Cerebellar cortex (tissue), 1 donor: ENCODE data around the gene KCNH1.
A peak's percentile ranks its signal among the peaks of the same experiment; 100 is the strongest.

ENCODE experiments used
- DNase-seq: peaks from one replicate; pipeline ENCODE4 v3.0.0-alpha.2; 2015; ENCODE audit warnings: low spot score

Gene KCNH1

GRCh38 chr1:210711825-210712612, 421.9 kb downstream of the KCNH1 start:
- no peak for DNase-seq

DNA sequence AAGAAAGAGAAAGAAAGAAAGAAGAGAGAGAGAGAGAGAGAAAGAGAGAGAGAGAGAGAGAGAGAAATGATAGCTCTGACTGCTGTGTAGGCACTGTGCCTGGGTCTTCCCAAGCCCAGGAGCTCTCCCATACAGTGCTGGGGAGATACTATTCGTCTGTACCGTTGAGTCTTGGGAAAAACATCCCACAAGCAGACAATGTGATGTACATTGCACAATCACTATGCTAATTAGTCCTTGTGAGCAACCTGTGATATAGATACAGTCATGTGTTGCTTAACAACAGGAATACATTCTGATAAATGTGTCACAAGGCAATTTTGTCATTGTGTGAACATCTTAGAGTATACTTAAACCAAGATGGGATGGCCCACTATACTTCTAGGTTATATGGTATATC, 424.2 kb downstream of the KCNH1 start:
- no peak for DNase-seq

- no peak for DNase-seq
Measured at GRCh38 chr1:210707300-210708240, 426.4 kb downstream of the KCNH1 start.

GRCh38 chr1:210706246-210706645, 427.7 kb downstream of the KCNH1 start:
- no peak for DNase-seq

- DNase-seq = no peak
Measured at GRCh38 chr1:210705086-210705485, 428.9 kb downstream of the KCNH1 start.

- DNase-seq = no peak
Measured at GRCh38 chr1:210703593-210703992, 430.4 kb downstream of the KCNH1 start.

DNA sequence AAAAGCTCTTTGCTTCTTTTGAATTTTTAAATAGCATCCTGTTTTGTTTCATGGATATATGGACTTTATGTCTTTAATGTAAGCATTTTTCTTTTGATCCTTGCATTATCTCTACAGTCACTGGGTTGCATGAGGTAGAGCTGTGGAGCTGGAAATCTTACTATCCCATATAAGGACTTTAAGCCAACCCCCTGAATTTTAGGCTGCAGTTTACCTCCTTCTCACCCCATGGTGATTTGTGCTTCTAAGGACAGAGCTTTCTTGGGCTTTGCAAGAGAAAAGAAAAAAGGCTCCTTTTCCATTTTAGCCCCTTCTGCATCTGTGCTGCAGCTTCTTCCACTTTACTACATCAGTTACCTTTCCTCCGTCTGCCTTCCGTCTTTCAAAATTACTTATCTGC, 431.4 kb downstream of the KCNH1 start:
- no peak for DNase-seq

DNA sequence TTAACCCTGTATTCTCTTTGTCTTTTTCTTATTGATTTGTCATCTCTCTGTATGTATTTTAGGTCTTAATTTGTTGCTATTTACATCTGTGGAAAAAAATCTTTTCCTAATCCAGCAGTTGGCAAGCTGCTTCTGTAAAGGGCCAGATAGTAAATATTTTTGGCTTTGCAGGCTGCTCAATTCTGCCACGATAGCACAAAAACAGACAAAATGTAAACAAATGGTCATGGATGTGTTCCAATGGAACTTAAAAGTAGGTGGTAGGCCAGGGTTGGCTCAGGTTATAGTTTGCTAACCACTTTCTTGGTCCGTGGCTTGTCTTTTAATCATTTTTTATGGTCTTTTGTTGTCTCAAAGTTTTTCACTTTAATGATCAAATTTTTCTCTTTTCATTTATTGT, 433.4 kb downstream of the KCNH1 start:
- DNase-seq = no peak

DNA sequence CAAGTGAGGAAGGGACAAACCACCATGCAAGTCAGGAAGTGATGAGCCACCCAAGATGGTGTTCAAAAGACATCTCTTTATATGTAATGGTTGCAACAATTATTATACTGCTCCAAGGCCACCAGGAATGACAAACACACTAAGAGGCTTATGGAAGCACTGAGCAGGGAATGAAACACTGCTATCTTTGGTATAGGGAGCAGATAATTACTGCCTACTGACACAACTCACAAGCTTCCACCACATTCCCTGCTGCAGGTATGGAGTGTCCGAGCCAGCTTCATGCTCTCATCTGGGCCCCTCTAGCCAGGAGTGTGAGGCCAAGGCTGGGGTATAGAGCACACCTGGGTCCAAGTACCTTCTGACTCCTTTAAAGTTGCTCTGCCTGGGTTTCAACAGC, 433.9 kb downstream of the KCNH1 start:
- no peak for DNase-seq

DNA sequence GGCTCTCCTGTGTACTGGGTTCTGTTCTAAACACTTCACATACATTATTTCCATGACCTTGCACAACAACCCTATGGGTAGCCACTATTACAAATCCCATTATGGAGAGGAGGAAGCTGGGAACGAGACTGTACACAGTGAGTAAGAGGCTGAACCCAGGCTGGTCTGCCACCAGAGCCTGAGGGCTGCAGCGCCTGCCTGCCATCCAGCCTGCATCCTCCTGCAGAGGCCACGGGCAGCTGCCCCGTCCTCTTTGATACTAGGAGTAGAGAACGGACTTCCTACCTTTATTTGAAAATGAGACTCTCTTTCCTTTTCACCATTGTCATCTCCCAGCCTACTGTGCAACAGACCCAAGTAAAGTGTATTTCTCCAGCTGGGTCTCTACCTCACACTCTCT, 435.3 kb downstream of the KCNH1 start:
- DNase-seq = no peak

DNA sequence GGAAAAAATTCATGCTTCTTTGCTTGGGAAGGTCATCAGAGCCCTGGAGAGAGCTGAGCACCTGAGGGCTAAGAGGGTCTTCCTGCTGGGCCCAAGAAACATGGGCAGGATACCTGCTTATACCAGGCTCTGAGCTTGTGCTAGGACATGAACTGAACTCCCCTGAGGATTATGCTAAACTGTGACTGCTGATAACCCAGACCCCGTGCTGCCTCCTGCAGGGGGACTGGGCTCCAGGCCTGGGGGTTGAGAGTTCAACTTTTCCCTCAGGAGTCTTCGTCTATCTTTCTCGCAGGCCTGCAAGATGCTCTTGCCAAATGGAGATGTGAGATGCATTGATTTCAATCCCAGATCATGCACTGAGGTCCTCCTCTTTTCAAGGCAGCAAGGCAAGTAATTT, 436.8 kb downstream of the KCNH1 start:
- DNase-seq = no peak

- no peak for DNase-seq
Measured at GRCh38 chr1:210696709-210697108, 437.2 kb downstream of the KCNH1 start.

- DNase-seq = no peak
Measured at GRCh38 chr1:210695026-210695425, 438.9 kb downstream of the KCNH1 start.

DNA sequence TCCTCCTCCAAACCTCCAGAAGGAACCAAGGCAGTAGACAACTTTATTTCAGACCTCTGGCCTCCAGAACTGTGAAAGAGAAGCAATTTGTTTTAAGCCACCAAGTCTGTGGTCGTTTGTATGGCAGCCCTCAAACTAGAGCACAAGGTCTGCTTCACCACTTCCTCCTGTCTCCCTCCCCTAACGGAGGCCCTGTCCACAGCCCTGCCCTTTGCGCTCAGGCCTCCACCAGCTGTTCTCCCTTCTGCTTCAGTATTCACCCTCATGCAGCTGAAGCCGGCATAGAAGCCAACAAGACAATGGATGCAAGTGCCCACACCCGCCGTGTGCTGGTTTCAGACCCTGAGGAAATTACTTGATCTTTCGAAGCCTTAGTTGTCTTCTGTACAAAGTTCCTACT, 441.2 kb downstream of the KCNH1 start:
- no peak for DNase-seq

DNA sequence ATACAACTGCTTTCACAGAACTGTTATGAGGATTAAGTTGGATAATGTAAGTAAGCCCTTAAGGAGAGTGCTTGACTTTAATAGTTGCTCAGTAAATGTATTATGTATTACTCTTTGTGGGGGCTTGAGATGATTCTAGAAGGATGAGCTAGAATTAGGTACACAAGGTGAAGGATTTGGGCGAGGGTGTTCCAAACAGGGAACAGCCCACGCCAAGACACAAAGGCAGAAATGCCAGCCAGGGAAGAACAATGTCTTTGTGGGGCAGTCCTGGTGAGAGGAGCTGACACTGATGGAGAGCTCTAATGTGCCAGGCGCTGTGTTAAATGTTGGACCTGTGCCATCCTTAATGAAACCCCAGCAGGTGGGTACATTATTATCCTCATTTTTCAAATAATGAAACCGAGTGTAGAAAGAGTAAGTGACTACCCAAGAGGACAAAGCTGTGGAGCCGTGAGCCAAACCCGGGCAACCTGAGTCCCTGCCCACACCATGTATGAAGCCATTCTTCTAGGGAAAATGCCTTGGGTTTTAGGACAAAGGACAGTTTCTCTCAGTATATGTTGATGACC, 442.8 kb downstream of the KCNH1 start:
- DNase-seq = no peak

DNA sequence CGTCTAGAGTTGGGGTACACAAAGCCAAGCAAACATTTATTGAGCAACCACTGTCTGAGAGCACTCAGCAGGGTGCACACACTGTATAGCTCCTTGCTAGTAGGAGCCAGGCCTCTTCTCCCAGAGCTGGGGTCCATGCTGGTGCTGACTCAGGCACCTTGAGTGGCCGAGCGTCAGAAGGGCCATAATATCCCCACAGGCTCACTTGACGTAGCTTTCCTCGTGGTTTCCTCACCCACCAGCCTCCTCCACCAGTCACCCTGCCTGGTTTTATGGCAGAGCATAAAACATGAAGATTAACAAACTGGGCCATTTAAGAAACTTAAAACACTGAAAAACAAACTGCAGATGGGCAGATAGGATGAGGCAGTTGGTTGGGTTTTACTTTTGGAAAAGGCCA, 443.7 kb downstream of the KCNH1 start:
- no peak for DNase-seq

DNA sequence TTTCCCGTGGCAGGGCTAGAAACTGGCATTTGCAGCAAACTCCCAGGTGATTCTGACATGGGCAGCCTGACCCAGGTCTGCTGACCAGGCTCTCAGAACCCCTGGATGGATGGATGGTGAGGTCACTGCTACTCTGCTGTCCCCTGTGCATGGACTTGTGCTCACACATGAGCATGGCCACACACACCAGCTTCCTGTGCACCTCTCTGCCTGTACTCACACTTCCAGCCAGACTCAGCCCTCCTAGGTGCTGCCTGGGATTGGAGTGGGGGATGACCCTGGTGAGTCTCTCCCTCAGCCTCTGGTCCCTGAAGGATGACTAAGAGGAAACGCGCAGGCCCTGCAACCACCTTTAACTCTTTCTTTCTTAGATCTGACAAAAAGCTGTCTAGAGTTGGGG, 444.1 kb downstream of the KCNH1 start:
- DNase-seq = no peak

- DNase-seq = peak; percentile 52
Measured at GRCh38 chr1:210688512-210689234, 445.3 kb downstream of the KCNH1 start.

DNA sequence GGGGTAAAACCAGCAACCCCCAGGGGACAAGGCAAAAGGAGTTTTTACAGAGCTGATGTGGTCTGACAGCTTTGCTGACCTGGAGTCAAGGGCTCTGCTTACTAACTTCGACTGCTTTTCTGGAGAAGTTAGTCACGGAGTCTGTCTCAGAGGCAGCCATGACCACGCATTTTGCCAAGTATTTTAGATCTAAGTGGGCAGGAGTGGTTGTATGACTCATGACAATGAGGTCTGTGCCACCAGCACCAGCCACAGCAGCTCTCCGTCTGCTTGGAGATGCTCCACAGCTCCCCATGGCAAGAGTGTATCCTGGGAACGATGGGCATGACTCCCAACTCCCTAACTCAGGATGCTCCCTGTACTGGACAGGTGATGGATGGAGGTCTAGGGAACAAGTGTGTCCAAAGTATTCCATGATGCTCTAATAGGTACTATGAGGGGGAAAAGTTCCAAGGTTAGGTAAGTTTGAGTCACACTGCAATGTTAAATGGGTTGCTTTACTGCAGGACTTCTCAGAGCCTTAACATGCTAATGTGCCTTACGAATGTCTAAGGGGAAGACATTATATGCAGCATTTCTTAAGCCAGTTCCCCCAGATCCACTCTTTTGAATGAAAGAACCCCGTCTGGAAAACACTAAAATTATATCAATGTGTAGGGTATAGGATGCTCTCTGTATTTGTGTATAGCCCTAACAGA, 446.2 kb downstream of the KCNH1 start:
- DNase-seq = no peak

DNA sequence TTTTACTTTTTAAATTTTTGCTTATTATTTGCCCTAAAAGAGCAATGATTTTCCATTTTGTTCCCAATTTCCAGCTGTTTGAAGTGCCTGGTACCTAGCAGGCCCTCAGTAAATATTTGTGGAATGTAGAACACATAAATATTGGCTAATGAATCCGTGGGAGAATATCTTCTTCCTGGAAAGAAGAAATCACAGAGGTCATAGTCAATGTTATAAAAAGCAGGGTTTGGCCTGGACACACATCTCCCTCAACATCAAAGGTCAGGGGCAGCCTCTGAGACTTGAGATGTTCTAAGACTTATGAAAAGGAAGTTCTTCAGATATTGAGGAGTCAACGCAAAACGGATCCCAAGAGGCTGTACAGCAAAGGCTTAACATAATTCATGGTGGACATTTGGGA, 447.1 kb downstream of the KCNH1 start:
- DNase-seq = no peak

DNA sequence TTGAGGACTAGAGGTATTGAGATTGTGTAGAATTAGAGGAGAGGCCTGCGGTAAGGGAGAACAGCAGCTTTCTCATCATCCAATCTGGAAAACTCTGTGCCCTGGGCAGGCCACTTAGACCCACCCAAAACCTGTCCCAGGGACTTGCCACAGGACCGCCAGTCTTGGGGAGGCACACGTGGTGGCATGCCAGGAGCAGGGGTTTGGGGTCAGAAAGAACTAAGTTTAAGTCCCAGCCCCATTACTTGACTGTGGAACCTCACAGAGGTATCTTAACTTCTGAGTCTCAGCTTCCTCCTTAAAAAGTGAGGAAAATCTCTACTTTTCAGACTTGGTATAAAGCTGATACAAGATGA, 448.7 kb downstream of the KCNH1 start:
- DNase-seq = no peak
